ENCODE data around the gene FRMD3.

FRMD3 gene

DNA sequence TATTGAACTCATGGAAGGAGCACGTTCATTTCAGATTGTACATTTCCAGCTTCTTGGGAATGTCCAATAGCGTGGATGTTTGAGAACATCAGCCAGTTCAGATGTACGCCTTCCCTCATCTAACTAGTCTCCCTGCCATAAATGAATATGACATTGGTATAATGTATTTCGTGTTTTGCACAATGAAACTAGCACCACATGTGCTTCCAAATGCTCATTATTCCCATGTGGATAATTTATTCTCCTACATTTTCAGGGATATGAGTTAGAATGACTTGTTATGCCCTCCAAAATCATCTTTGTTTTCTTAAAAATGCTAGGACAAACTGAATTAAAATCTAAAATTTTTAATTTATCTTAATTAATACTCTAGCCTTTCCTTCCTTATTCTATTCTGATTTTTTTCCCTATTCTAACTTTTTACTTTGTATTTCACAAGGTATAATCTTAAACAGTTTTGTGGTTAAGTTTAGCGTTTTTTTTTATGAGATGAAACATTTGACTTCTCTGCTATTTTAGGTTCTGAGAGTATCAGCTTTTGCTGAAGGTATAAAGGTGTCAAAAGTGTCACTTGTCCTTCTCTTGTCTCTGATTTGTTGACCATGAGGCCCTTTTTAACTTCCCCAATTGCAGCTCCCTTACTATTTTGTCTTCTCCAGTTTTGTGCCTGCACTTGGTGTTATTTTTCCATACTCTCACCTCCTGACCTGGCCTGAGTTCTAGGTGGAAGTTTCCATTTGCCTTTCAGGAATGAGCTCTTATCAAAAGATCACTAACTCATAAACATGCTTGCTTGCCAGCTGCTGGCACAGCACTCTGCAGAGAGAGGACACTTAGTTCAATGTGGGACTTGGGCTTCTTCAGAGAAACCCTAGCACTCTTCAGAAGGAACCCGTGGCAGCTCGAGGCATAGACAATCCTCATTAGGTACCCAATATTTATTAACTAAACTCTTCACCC, 106.8 kb downstream of the FRMD3 start:
- DNase-seq: no peak

DNA sequence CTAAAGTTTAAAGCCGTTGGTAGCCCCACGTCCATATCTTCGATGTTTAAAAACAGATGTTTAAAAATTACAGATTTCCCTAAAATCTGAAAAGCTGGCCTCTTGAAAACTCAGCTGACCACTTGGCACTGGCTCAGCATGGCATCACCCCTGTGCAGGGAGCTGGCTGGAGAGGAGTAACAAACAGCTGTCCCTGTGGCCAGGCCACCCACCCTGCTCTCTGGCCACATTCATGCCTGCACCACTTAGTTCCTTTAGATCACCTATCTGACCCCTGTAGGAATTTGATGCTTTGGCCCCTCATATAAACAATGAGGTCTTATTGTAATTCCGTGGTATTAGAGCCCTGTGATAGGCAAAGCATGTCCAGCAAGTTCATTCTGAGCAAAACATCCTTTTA, 107.5 kb downstream of the FRMD3 start:
- DNase-seq: no peak

DNA sequence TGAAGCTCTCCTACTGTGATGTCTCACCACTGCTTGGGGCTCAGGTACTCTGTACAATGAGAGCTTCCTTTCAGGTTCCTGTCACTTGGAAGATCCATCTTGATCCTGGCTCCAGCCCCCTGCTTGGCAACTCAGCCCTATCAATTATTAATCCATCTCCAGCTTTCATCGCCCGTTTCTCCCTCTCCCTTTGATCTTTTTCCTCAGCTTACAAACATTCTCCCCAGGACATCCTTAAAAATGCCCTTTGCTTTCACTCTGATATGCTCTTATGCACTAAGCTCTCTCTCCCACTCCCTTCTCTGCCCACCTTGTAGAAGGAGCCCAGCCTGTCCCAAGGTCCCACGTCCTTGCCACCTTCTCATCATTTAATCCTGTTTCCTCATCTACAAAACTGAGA, 109.0 kb downstream of the FRMD3 start:
- DNase-seq: no peak

DNA sequence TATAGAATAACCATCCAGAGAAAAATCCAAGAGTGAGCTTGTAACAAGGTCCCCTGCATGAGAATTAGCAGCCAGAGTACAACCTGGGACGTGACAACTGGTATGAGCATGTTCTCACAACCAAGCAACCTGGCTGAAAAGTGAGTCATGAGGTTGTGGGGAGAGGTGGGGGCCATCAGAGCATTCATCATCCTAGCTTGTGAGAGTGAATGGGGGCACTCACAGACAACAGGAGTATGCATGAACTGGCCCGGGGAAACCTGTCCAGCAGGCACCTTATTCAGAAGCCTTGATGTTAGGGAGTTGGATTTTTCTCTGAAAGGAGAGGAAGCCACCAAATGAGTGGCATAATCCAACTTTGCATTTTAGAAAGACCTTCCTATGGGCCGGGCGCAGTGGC, 113.0 kb downstream of the FRMD3 start:
- DNase-seq: no peak

DNA sequence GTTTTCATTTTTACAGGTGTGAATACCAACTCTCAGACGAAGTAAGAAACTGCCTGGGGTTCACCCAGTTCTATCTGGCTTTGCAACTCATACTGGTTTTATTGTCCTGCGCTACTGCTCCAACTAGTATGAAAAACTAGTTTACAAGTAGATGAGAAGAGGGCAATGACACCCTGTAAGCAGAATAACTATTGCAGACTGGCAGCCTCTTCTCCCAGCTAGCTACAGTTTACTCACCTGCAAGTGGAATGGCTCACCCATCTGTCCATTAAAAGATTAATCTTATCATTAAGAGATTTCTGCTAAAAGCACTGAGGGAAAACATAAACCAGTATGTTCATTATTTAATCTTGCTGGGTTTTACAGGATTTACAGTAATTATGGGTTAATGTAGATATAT, 113.4 kb downstream of the FRMD3 start:
- DNase-seq: no peak

DNA sequence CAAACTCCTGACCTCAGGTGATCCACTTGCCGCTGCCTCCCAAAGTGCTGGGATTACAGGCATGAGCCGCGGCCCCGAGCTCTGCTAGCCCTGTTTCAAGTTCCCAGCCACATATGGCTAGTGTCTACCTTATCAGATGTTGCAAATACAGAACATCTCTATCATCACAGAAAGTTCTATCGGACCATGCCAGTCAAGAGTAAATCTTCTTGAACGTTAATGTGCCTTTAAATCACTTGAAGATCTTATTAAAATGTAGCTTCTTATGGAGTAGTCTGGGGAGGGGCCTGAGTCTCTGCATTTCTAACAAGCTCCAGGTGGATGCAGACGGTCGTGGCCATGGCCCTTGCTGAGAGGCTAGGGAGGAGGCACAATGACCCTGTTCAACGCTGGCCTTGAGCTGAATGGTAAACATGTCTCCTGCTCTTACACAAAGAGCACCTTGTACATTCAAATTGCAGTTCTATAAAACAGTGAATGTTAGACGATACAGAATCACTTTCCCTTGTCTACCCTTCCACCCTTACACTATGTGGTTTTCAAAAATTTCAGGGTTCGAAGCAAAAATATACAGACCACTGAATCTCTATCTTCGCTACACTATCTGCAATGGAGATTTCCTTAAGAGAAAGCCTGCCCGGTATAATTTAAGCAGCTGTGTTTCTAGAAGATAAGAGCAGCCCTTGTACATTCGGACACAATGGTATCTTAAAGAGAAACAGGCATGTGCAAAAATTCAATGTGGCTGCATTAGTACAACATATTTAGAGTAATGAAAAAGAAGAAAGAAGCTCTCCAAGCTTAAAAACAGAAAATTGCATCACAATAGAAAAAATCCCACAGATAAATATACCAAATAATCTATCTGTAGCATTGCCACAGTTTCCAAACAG, 114.1 kb downstream of the FRMD3 start:
- no peak for DNase-seq

DNA sequence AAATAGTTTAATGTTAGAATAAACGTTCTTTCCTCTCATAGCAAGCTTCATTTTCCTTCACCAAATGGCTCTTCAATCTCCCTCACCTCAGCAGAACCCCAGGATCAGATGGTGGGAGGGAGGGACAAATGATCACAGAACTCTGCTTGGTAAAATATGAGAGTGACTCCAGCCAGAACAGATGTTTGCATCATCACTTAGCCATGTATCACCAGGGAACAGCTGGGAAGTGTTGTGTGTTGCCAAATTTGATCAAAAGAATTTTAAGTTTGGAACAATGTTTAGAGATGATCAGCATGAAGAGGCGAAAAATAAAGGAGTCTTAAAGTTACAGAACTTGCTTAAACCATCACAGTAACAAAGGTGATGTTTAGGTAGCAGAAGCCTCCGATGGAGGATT, 115.7 kb downstream of the FRMD3 start:
- DNase-seq: no peak

DNA sequence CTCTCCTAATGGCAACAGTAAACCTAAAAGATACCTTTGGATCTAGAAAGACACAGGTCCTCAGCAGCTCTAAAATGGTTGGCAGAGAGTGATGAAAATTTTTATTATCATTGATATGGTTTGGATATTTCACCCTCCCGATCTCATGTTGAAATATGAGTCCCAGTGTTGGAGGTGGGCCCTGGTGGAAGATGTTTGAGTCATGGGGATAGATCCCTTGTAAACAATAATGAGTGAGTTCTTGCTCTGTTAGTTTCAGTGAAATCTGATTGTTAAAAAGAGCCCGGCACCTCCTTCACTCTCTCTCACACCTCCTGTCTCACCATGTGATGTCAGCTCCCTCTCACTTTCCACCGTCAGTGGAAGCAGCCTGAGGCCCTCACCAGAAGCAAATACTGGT, 117.7 kb downstream of the FRMD3 start:
- no peak for DNase-seq

DNA sequence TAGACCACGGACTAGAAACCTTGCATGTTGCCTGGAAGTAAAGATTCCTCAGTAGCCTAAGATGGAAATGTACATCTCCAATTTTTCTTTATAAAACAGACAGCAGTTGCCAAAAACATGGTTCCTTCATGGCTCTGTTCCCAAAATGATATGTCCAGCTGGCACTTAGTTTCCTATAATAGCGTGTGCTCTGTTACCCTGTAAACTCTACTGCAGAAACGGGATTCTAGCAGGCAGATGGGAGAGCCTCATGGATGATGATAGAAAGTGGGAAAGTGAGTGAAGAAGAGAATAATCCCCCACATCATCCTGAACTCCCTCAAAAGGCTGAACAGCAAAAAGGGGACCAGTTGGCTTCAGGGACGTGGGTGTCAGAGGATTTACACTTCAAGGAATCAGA, 118.2 kb downstream of the FRMD3 start:
- no peak for DNase-seq

DNA sequence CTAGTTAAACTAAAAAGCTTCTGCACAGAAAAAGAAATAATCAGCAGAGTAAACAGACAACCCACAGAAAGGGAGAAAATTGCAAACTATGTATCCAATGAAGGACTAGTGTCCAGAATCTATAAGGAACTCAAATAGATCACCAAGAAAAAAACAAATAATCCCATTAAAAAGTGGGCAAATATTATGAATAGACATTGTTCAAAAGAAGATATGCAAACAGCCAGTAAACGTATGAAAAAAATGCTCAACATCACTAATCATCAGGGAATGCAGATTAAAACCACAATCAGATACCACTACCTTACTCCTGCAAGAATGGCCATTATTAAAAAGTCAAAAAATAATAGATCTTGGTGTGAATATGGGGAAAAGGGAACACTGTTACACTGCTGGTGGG, 119.9 kb downstream of the FRMD3 start:
- DNase-seq: no peak

DNA sequence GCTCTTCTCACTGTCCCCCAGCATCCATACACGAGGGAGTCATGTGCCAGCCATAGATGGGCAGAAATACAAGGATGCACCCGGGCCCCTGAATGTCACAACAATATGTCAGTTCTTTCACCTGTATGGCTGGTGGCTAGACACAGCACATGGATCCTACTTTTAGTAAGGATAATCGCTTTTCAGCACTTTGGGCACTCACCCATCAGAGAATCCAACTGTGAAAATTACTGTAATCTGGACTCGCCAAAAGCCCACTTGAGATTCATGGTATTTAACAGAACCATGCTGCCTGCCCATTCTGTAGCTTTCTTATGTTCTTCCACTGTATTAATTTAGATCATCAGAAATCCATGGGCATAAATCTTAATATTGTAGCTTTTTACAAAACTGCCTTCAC, 124.8 kb downstream of the FRMD3 start:
- DNase-seq: no peak

DNA sequence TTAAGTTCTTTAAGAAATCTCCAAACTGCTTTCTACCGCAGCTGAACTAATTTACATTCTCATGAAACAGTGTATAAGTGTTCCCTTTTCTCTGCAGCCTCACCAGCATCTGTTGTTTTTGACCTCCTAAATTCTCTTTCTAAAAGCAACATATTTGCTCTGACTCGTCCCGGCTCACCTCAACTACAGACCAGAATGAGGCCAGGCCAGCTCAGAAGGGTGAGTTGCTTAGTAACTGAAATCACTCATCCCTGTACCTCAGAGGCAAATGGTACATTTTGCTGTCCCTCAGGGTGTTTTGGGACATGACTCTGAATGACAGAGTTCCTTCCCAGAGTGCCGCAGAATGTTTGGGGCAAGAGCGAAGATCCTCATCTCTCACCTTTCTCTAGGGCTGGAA, 127.5 kb downstream of the FRMD3 start:
- no peak for DNase-seq

DNA sequence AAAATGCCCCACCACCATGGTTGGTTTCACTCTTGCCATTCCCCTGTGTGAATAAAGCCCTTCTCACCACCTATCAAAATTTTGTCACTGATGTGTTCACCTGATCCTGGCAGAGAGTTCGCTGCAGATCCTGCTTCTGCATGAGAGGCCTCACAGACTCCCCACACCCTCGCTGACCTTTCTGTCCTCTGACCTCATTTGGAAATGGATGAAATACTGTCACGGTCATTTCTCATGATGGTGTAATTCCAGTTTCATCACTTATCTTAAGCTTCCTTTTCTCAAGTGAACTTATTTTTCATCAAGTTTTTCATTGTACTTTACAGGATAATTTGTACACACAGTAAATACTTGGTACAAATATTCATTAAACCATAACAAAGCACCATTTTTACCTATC, 131.3 kb downstream of the FRMD3 start:
- DNase-seq: no peak

DNA sequence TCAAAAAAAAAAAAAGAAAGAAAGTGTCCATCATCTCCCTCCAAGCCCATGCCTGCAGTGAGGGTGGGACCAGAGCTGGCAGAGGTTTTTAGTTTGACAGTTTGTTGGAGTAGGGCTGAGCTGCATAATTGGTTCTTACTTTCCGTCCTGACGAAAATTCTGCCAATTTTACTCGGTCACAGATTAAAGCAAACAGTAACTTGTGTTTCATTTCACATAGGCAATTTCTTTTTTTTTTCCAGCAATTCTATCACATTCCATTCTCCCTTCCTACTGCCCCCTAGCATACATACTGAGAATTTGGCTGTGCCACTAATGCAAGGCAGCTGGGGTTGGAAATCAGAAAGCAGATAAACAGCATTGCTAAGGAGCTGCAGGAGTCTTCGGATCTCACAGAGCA, 132.4 kb downstream of the FRMD3 start:
- DNase-seq: no peak

DNA sequence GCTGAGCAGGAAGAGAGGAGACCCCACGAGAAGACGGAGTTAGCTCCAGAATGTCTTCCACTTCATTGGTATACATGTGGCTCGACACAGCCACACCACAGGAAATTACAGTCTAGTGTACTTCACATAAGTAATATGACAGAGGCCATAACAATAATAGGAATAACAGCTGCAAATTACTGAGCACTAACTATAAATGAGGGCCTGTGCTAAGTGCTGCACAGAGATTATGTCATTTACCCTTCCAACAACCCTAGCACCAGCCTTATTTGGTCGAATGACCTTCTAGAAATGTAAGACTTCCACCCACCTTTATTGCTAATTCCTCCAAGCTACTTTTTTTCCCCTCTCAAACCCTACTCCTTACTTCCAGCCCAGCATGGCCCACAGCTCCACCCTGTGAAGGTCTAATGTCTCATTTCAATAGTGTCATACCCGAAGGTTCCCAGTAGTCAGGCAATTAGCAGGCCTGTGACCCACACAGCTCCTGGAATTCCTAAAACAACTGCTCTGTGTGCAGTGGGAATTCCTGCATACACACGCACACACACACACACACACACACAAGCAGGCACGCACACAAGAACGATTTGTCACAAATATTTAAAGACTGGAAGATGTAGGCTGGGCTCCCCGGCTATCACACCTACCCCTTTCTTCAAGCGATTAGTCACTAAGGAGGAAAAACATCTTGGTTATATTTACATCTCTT, 134.5 kb downstream of the FRMD3 start:
- no peak for DNase-seq

DNA sequence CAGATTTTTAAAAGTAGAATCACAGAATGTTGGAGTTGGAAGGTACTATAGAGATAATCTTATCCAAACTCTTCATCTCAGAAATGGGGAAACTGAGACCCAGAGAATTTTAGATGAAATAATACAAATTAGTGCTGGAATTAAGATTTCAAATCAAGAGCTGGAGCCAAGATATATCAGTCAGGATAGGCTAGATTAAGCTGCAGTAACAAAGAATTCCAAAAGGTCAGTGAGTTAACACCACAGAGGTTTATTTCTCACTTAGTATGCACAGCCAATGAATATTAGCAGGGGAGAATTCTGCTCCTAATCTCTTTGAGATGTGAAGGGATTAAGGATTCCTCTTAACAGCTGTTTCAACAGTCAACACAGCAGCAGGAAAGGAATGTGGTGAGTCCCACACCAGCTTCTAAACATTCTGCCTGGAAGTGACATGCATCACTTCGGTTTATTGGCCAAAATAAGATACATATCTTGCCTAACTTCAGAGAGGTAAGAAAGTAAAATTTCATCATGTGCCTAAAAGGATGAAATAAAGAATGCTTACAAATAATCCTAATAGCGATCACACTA, 136.8 kb downstream of the FRMD3 start:
- DNase-seq: no peak

DNA sequence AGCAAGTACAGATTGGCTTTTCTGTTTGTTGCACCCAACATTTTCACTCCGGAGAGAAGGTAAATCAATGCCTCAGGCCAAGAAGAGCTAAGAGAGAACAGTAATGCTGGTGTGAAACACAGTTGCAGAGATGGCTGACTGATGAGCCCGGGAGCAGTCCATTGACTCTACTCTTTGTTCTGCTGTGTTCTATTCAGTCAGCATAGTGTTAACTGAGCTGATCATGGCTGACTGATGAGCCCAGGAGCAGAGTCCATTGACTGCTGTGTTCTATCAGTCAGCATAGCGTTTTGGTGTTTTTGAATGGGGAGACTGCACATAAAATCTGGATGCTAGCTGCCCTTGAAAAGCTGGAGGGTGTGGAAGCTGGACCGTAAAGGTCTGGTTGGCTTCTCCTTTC, 141.4 kb downstream of the FRMD3 start:
- no peak for DNase-seq

DNA sequence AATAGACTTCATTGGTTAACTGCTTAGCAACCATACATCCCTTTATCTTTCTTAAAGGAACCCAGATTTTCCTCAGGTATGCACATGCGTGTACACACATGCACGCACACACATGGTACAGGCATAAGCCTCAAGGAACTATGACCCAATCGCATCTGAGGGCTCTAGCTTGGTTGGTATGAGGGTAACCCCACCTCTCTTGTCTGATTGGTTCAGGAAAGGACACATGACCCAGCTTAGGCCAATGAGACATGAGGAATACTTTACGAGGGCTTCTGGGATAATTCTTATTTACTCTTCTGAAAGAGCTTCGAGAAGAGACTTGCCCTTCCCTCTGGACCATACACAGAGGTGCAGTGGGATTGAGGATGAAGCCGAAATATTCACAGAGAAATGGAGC, 141.9 kb downstream of the FRMD3 start:
- DNase-seq: no peak

DNA sequence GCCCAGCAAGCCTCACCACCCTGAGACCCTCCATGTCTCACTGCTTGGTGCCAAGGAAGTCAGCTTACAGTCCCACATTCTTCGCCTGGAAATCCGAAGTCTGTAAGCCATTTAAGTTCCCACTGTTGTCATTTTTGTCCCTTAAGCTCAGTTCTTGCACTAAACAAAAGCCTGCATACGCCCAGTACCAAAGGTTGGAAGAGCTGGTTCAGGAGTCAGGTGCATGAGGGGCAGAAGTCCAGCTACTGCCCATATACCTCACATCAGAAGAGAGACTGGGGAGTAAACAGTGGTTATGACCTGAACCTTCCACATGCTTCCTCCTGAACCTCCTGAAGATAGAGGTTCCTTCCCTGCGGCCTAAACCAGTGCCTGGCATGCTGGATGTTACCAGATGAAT, 146.0 kb downstream of the FRMD3 start:
- DNase-seq: no peak

DNA sequence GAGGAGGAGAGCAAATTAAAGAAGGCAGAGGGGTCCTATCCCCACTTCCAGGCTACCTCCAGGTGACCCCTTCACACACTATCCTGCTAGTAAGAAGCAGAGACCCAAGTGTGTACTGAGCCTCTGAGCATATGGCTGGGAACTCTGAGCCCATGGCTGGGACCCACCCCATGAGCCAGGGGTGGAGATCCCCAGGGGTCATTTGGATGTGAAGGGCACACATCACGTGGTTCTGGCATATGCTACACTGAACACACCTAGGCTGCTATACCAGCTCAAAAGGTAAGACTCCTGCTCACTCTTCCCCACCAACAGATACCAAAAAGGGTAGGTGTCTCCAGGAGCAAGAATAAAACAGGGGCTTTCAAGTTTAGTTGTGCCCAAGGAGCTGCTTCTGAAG, 149.9 kb downstream of the FRMD3 start:
- no peak for DNase-seq

DNA sequence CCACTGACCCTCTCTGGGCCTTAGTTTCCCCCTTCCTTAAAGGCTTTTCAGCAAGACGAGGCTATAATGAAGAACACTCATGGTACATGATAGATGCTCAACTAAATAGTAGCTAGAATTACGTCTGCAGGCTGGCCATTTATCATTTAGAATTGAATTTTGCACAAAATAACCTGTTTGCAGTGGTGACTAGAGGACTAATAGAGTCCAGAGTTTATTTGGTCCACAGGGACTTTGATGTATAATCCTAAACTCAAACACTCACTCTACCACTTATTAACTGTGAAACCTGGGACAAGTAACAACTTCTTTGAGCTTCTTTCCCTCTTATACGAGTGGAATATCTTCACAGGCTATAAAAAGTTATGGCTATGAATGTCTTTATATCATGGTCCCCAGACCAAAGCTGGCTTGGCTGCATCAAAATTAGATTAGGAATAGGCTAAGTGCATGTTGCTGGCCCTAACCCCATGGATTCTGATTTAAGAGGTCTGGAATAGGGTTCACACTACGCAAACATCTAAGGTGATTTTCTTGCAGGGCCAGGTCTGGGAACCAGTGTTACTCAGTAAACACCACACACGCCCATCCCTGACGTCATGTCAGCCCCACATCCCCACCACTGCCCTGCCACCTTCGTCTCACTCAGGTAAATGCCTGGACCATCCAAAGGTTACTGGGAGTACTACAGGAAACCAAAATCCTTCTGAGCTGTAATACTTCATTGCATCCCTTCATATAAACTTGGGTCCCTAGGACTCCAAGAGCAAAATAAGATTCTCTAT, 150.6 kb downstream of the FRMD3 start:
- DNase-seq: no peak

DNA sequence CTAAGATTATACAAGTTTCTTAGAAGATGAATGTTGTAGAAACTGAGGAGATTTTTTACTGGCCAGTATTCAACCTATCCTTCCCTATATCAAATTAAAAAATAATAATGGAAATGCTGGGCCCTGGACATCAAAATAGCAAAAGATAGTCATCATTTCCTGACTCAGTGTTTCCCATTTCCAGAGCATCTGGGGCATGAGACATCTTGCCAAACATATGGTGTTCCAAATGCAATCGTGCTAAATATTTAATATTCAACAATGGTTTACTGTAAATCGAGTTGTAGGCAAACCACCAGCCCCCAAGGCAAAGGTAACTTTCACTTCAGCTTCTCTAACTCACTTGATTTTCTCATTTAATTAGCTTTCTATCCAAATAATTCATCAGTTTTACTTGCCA, 152.9 kb downstream of the FRMD3 start:
- DNase-seq: no peak

All from activated naive CD4-positive, alpha-beta T cell treated with Interleukin-2 at 50 U/mL for 16 hours (primary cell).